ENCODE measurements around the gene ZNF862. TPM values are rescaled to one million over a fixed set of nuclear protein-coding genes. Genes with fewer than 3 reads are reported as not detected.
"Not testable (repeated sequence)": the region's sequence is repeated elsewhere in the genome, so short reads cannot be mapped to it uniquely, and the experiment has no call there.

The ZNF862 gene
- polyA plus RNA-seq, 1 donor from 2014 or later, result 4.3 TPM

DNA sequence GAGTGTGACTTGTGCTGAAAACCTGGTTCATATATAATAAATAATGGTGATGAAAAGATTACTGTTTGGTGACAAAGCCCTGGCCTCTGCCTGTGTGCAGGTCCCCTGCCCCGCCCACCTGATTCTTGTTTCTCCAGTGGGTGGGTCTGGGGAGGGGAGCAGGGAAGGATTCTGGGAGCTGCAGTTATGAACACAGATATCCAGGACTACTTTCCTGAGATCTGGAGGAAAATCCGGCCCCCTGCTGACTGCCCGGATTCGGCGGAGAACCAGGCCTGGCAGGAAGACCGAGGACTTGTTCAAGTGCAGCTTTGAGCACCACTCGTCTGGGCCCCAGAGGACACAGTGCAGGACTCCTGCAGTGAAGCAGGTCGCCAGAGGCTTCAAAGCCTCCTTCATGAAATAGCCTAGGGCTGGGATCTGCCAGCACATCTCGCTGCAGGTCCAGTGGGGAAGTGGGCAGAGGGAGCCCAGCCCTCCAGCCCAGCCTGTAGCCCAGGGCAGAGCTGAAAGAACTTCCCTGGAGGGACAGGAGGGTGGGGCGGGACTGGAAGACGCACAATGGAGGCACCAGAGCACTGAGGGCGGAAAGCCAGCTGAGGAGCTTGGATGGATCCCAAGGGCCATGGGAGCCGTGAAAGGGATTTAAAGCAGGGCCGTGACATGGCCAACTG lies 42.6 kb downstream of the ZNF862 start:
- Mint-ChIP-seq H3K4me1 (peaks cover under 1 to 6% (median 2%) of the 10 kb centered on the region in 3 donors), H3K4me3 (no peak overlapping the region), H3K9me3 (no peaks in the 10 kb centered on the region), H3K27me3 (no peaks in the 10 kb centered on the region), H3K36me3 (peaks cover 3% of the 10 kb centered on the region), H3K27ac (no peak overlapping the region)

DNA sequence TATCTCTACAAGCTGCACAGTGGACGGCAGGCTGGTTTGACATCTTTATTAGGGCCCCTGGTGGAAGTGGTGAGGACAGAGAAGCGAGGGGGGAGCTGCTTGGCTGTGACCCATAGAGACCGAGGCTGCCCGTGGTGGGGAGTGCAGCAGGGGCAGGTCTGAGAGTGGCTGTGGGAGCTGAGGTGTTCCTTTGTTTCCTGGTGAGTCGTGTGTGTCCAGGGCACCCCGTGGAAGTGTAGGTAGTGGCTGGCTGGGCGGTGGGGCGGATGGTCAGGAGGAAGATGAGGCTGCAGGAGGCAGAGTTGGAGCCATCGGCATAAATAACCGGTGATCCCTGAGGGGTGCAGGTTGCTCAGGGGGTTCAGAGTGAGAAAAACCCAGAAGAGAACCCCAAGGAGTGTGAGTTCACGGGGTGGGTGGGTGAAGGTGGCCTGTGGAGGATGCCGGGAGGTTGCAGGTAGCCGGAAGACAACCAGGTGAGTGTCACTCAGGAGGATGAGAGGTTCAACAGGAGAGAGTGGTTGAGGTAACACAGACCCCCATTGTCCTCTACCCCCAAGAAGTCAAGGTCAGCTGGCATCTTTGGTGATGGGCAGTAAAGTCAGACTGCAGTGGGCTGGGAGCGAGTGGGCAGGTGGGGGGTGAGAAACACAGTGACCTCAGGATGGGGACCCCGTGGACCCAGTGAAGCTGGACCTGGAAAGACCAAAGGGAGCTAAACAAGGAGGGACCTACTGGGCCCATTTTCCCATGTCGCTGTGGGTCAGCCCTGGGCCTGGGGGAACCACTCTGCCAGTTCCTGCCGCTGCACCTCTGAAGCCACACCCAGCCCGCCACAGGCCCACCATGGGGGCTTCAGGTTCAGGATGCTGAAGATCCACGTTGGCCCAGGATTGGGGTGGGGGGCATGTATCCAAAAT lies 43.4 kb downstream of the ZNF862 start:
- no peak overlapping the region for H3K27ac Mint-ChIP-seq
- no peaks in the 10 kb centered on the region for H3K27me3 Mint-ChIP-seq
- H3K36me3 Mint-ChIP-seq, result peaks cover 3% of the 10 kb centered on the region
- no peak overlapping the region for H3K4me3 Mint-ChIP-seq
- H3K4me1 Mint-ChIP-seq, result peaks cover 7 to 12% (median 8%) of the 10 kb centered on the region in 3 donors
- H3K9me3 Mint-ChIP-seq, result no peaks in the 10 kb centered on the region

GRCh38 chr7:149882248-149883047 lies 44.3 kb downstream of the ZNF862 start:
- H3K9me3 Mint-ChIP-seq, result no peaks in the 10 kb centered on the region
- peaks cover 3% of the 10 kb centered on the region for H3K36me3 Mint-ChIP-seq
- no peaks in the 10 kb centered on the region for H3K27me3 Mint-ChIP-seq
- H3K4me3 Mint-ChIP-seq, result no peak overlapping the region
- H3K27ac Mint-ChIP-seq, result no peak overlapping the region
- H3K4me1 Mint-ChIP-seq, result peaks cover 7 to 12% (median 8%) of the 10 kb centered on the region in 3 donors

DNA sequence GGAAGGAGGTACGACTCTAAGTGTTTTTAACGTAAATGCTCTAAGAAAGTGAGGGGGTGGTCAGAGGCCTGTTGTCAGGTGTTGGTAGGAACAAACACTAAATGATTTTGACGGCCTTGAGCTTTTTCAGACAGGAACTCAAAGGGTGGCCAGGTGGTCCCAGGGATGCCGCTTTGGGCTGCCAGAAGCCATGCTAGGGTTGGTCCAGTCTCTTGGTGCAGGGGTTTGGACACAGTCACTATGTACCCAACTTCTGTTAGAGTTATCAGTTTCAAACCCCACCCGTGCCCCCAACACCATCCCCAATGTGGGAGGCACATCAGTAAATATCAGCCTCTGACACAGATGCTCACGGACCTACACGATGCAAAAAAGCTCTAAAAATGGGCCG lies 44.9 kb downstream of the ZNF862 start:
- H3K36me3 Mint-ChIP-seq, result peaks cover 3% of the 10 kb centered on the region

DNA sequence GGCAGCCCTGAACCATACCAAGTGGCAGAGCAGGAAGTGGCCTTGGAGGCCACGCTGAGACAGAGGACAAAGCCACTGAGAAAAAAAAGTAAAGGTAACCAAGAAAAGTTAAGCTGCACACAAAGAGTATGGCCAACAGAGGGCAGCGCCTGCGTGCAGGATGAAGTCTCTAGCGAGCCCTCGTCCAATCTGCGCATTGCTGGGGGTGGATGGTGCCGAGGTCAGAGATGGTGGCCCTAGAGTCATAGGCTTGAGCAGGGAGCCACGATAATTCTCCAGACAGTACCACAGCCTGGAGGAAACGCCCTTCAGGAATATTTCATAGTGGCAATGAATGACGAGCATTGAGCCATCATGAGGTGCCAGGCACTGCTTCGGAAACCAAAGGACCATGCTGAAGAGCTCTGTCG lies 45.3 kb downstream of the ZNF862 start:
- peaks cover 3% of the 10 kb centered on the region for H3K36me3 Mint-ChIP-seq
- no peaks in the 10 kb centered on the region for H3K9me3 Mint-ChIP-seq
- H3K27ac Mint-ChIP-seq, result no peak overlapping the region
- peaks cover 7 to 12% (median 8%) of the 10 kb centered on the region in 3 donors for H3K4me1 Mint-ChIP-seq
- no peak overlapping the region for H3K4me3 Mint-ChIP-seq
- H3K27me3 Mint-ChIP-seq, result no peaks in the 10 kb centered on the region

More for the DNA sequence above, 44.9 kb downstream of the ZNF862 start:
- Mint-ChIP-seq H3K9me3 (no peaks in the 10 kb centered on the region), H3K4me3 (no peak overlapping the region), H3K27ac (no peak overlapping the region), H3K4me1 (peaks cover 7 to 12% (median 8%) of the 10 kb centered on the region in 3 donors), H3K27me3 (no peaks in the 10 kb centered on the region)

GRCh38 chr7:149884016-149884415 lies 45.8 kb downstream of the ZNF862 start:
- no peak overlapping the region for H3K27ac Mint-ChIP-seq
- H3K4me3 Mint-ChIP-seq, result no peak overlapping the region
- H3K4me1 Mint-ChIP-seq, result peaks cover 7 to 12% (median 8%) of the 10 kb centered on the region in 3 donors
- H3K9me3 Mint-ChIP-seq, result no peaks in the 10 kb centered on the region
- H3K36me3 Mint-ChIP-seq, result peaks cover 3% of the 10 kb centered on the region
- no peaks in the 10 kb centered on the region for H3K27me3 Mint-ChIP-seq

DNA sequence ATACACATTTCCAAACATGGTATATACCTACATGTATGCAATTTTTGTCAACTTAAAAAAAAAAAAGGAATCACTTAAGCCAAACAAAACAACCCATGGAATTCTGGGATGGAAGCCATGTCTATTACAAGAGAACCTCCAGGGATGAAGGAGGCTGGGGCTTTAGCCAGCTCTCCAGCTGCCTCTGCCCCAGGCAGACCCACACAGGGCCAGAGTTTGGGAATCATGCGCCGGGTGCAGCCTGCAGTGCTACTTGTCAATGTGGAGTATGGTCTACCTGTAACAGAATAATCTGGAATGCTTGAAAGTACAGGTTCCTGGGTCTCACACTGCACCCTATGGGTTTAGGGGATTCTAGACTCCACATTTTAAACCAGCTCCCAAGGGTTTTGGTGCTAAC lies 46.4 kb downstream of the ZNF862 start:
- H3K4me1 Mint-ChIP-seq, result peaks cover 7 to 12% (median 8%) of the 10 kb centered on the region in 3 donors
- peaks cover 2% of the 10 kb centered on the region for H3K27me3 Mint-ChIP-seq
- no peaks in the 10 kb centered on the region for H3K9me3 Mint-ChIP-seq
- H3K36me3 Mint-ChIP-seq, result peaks cover 3% of the 10 kb centered on the region
- no peak overlapping the region for H3K4me3 Mint-ChIP-seq
- no peak overlapping the region for H3K27ac Mint-ChIP-seq

- H3K27me3 Mint-ChIP-seq, result peaks cover 2% of the 10 kb centered on the region
- peaks cover 7 to 12% (median 8%) of the 10 kb centered on the region in 3 donors for H3K4me1 Mint-ChIP-seq
- H3K9me3 Mint-ChIP-seq, result no peaks in the 10 kb centered on the region
- H3K36me3 Mint-ChIP-seq, result peaks cover 3% of the 10 kb centered on the region
- H3K27ac Mint-ChIP-seq, result no peak overlapping the region
- peak overlapping the region in 1 of 4 donors; percentile 15 for H3K4me3 Mint-ChIP-seq
Measured at GRCh38 chr7:149885191-149886017, 47.2 kb downstream of the ZNF862 start.

DNA sequence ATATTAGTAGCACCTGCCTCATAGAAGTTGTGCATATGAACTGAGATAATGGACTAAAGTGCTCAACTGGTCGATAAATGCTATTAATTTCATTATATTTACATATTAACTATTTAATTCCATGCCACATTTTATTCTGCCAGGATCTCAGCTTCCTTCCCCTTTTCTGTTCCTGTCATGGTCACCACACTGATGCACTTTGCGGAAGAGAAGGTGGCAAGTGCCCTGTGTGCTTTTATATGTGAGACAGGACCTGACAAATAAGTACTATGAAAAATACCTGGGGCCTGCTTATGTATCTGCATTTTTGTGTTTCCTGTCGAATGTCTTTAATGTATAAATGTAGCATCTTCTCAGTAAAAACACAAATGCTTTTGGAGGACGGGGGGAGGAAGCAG lies 47.8 kb downstream of the ZNF862 start:
- Mint-ChIP-seq H3K27ac (no peak overlapping the region), H3K4me3 (peak overlapping the region in 1 of 4 donors; percentile 37), H3K27me3 (peaks cover 2% of the 10 kb centered on the region)

GRCh38 chr7:149887311-149887710 lies 49.1 kb downstream of the ZNF862 start:
- peaks cover 7 to 12% (median 8%) of the 10 kb centered on the region in 3 donors for H3K4me1 Mint-ChIP-seq
- no peak overlapping the region for H3K27ac Mint-ChIP-seq
- no peaks in the 10 kb centered on the region for H3K36me3 Mint-ChIP-seq

More for the DNA sequence above, 47.8 kb downstream of the ZNF862 start:
- Mint-ChIP-seq H3K36me3 (peaks cover 3% of the 10 kb centered on the region), H3K4me1 (peaks cover 7 to 12% (median 8%) of the 10 kb centered on the region in 3 donors), H3K9me3 (no peaks in the 10 kb centered on the region)

GRCh38 chr7:149890715-149891114 lies 52.5 kb downstream of the ZNF862 start:
- not testable (repeated sequence) for H3K36me3 Mint-ChIP-seq, H3K9me3 Mint-ChIP-seq, H3K27me3 Mint-ChIP-seq, H3K4me1 Mint-ChIP-seq, H3K27ac Mint-ChIP-seq, H3K4me3 Mint-ChIP-seq

More at GRCh38 chr7:149887311-149887710, 49.1 kb downstream of the ZNF862 start:
- Mint-ChIP-seq H3K9me3 (no peaks in the 10 kb centered on the region), H3K27me3 (peaks cover 4% of the 10 kb centered on the region), H3K4me3 (no peak overlapping the region)

DNA sequence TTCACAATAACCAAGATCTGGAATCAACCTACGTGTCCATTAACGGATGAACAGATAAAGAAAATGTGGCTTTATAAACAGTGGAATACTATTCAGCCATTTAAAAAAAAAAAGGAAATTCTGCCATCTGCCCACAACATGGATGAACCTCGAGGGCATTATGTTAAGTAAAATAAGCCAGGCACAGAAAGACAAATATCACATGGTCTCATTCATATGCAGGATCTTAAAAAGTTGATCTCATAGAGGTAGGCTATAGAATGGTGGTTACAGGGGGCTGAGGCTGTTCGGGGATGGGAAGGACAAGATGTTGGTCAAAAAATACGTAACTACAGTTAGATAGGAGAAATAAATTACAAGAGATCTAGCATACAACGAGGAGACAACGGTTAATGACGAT lies 56.8 kb downstream of the ZNF862 start:
- not testable (repeated sequence) for H3K9me3 Mint-ChIP-seq, H3K27ac Mint-ChIP-seq, H3K4me3 Mint-ChIP-seq, H3K36me3 Mint-ChIP-seq, H3K4me1 Mint-ChIP-seq, H3K27me3 Mint-ChIP-seq

- H3K4me3 Mint-ChIP-seq, H3K27ac Mint-ChIP-seq, H3K36me3 Mint-ChIP-seq, H3K9me3 Mint-ChIP-seq, H3K27me3 Mint-ChIP-seq, H3K4me1 Mint-ChIP-seq: not testable (repeated sequence)
Measured at GRCh38 chr7:149907776-149908376, 69.7 kb downstream of the ZNF862 start.

GRCh38 chr7:149910219-149910618 lies 72.0 kb downstream of the ZNF862 start:
- not testable (repeated sequence) for H3K4me1 Mint-ChIP-seq, H3K4me3 Mint-ChIP-seq, H3K27ac Mint-ChIP-seq, H3K9me3 Mint-ChIP-seq, H3K36me3 Mint-ChIP-seq, H3K27me3 Mint-ChIP-seq

All from IgD-negative memory B cell (primary cell).